ENCODE measurements around the gene RNF166. TPM values are rescaled to one million over a fixed set of nuclear protein-coding genes. Genes with fewer than 3 reads are reported as not detected.

RNF166 gene
- total and polyA plus RNA-seq, 11 donors: 9.3 to 28.5 (median 15.4) TPM

GRCh38 chr16:88684569-88685155, 21.5 kb downstream of the RNF166 start:
- Histone ChIP-seq H3K36me3 (peaks cover 0 to 4% (median 0%) of the 10 kb centered on the region in 9 donors), H3K4me3 (peak overlapping the region in 2 of 12 donors; percentile 62 to 78), H3K9me3 (no peaks in the 10 kb centered on the region), H3K4me1 (peaks cover 0 to 53% (median 23%) of the 10 kb centered on the region in 12 donors), H3K27ac (no peak overlapping the region), H3K27me3 (peaks cover 0 to 68% (median 9%) of the 10 kb centered on the region in 9 donors)
- 79 to 80% (median 79%) methylated on average over 14 to 15 of the region's 15 CpGs for WGBS, 4 donors
- intact Hi-C loops (cut with DNase I): no loop called here
- ATAC-seq: no peak
- TF ChIP-seq CTCF (IDR thresholded peaks at IDR 0.05) (no peak), POLR2A (IDR thresholded peaks at IDR 0.05) (no peak)
- no peak for DNase-seq

DNA sequence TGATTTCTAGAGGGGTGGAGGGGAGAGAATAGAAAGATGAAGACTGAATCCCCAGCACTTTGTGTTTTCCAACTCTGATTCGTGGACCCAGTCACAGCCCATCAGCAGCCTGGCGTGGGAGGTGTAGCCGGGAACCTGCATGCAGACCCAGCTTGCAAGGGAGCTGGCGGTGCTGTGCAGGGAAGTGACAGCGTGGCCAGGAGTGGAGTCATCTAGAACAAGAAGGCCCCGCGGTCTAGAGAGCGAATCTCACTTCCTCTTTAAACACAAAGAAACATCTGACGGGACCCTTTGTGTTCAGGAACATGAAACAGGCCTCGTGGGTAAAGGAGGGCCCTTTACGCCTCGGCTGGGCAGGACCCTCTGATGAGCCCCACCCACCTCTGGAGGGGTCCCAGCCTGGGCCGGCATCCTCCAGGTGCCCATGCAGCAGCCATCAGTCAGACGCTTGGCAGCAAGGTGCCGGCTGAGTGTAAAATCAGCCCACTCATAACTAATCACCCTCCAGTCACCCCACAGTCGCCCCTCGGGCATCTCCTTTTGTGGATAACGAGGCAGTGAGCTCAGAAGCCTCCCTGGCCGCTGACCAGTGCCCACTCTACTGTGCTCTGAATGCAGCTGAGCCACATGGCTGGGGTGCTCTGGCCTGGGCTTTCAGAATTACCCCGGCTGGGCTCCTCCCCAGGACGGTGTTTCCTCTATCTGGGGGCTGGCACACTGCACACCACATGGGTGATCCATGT, 24.3 kb downstream of the RNF166 start:
- DNase-seq: peak; percentile 45 to 77 (median 59)
- Histone ChIP-seq H3K9me3 (no peaks in the 10 kb centered on the region), H3K4me1 (peaks cover 0 to 48% (median 18%) of the 10 kb centered on the region in 12 donors), H3K27ac (peak overlapping the region in 3 of 12 donors; percentile 5 to 88 (median 43)), H3K36me3 (peaks cover 0 to 13% (median 0%) of the 10 kb centered on the region in 9 donors), H3K27me3 (peaks cover 0 to 41% (median 3%) of the 10 kb centered on the region in 9 donors), H3K4me3 (peak overlapping the region in 1 of 12 donors; percentile 28)
- no peak for TF ChIP-seq CTCF (IDR thresholded peaks at IDR 0.05)
- no peak for TF ChIP-seq POLR2A (IDR thresholded peaks at IDR 0.05)
- ATAC-seq: peak in 3 of 4 donors; percentile 12 to 38 (median 30)
- WGBS, 4 donors: 42 to 53% (median 48%) methylated on average over 18 to 21 of the region's 21 CpGs
- intact Hi-C loops (cut with DNase I): no loop called here

DNA sequence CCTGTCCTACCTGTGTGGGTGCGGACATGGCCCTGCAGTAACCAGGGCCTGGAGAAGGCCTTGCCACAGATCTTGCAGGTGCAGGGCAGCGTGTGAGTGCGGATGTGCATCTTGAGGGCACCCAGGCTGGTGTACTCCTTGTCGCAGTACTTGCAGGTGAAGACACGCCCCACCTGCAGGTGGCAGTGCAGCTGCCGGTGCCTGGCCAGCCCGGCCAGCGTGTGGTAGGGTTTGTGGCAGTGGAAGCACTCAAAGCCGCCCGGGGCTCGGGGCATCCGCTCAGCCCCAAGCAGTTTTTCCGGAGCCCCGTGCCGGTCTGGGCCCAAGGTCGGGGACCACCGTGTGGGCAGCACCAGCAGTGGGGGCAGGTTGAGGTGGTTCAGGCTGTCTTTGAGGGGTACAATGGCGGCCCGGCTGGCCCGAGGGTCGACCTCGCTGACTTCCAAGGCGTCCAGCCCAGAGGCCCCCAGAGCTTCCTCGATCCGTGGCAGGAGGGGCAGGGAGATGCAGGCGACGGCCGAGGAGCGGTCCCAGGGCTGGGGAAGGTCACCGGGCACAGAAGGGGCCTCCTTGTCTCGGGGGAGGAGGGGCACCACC, 25.0 kb downstream of the RNF166 start:
- Histone ChIP-seq H3K27me3 (peaks cover 0 to 34% (median 3%) of the 10 kb centered on the region in 9 donors), H3K9me3 (no peaks in the 10 kb centered on the region), H3K4me1 (peaks cover 0 to 43% (median 11%) of the 10 kb centered on the region in 12 donors), H3K36me3 (peaks cover 0 to 13% (median 0%) of the 10 kb centered on the region in 9 donors), H3K4me3 (peak overlapping the region in 1 of 12 donors; percentile 8), H3K27ac (peak overlapping the region in 1 of 12 donors; percentile 88)
- 60 to 67% (median 63%) methylated on average over 15 to 31 of the region's 31 CpGs for WGBS, 4 donors
- DNase-seq: peak in 1 of 5 donors; percentile 16
- intact Hi-C loops (cut with DNase I): no loop called here
- no peak for ATAC-seq
- no peak for TF ChIP-seq POLR2A (IDR thresholded peaks at IDR 0.05)
- TF ChIP-seq CTCF (IDR thresholded peaks at IDR 0.05): peak in 4 of 12 donors; percentile 7 to 29 (median 12)
